WTC11 (cell line): Measurements from ENCODE around the gene TMED4. TPM values are rescaled to one million over a fixed set of nuclear protein-coding genes. Genes with fewer than 3 reads are reported as not detected.

Experiments used
- CREB1 ChIP-seq: sonication (generic); formaldehyde crosslinking; IDR thresholded peaks from 2 replicates; pipeline ENCODE4 v1.8.0; 2023; ENCODE audit warnings: mild to moderate bottlenecking, missing genetic modification reagents
- GTF2I ChIP-seq: fragments of 250-450 bp; sonication (Bioruptor Pico); conservative IDR thresholded peaks from 2 replicates; pipeline ENCODE4 v1.4.0; 2021; ENCODE audit warnings: mild to moderate bottlenecking
- HMGA2 ChIP-seq: fragments of 250-450 bp; sonication (Bioruptor Pico); IDR thresholded peaks from 2 replicates; pipeline ENCODE4 v1.4.0; 2021; ENCODE audit warnings: mild to moderate bottlenecking, moderate library complexity
- JAZF1 ChIP-seq: fragments of 250-450 bp; sonication (Bioruptor Pico); IDR thresholded peaks from 2 replicates; pipeline ENCODE4 v1.9.0; 2021; ENCODE audit warnings: moderate library complexity, mild to moderate bottlenecking, inconsistent platforms
- JUN ChIP-seq: sonication (generic); formaldehyde crosslinking; IDR thresholded peaks from 2 replicates; pipeline ENCODE4 v1.8.0; 2023; ENCODE audit warnings: mild to moderate bottlenecking, missing genetic modification reagents
- NFYB ChIP-seq: sonication (generic); formaldehyde crosslinking; conservative IDR thresholded peaks from 2 replicates; pipeline ENCODE4 v1.8.0; 2022; ENCODE audit warnings: low read depth, missing genetic modification reagents
- OVOL2 ChIP-seq: fragments of 250-450 bp; sonication (Bioruptor Pico); IDR thresholded peaks from 2 replicates; pipeline ENCODE4 v1.9.0; 2021; ENCODE audit warnings: mild to moderate bottlenecking, borderline replicate concordance
- SMAD4 ChIP-seq: sonication (generic); formaldehyde crosslinking; IDR thresholded peaks from 2 replicates; pipeline ENCODE4 v1.8.0; 2022; ENCODE audit warnings: mild to moderate bottlenecking, missing genetic modification reagents
- SOX15 ChIP-seq: fragments of 250-450 bp; sonication (Bioruptor Pico); IDR thresholded peaks from 2 replicates; pipeline ENCODE4 v1.9.0; 2021; ENCODE audit warnings: mild to moderate bottlenecking
- ZNF396 ChIP-seq: fragments of 250-450 bp; sonication (Bioruptor Pico); IDR thresholded peaks from 2 replicates; pipeline ENCODE4 v1.8.0; 2021; ENCODE audit warnings: mild to moderate bottlenecking, moderate library complexity, borderline replicate concordance
- ZNF416 ChIP-seq: fragments of 250-450 bp; sonication (Bioruptor Pico); IDR thresholded peaks from 2 replicates; pipeline ENCODE4 v1.9.0; 2021; ENCODE audit warnings: mild to moderate bottlenecking, inconsistent platforms
- ZNF671 ChIP-seq: fragments of 250-450 bp; sonication (Bioruptor Pico); IDR thresholded peaks from 2 replicates; pipeline ENCODE4 v1.8.0; 2021; ENCODE audit warnings: mild to moderate bottlenecking
- total RNA-seq: library from RNA; stranded (reverse); gene quantifications from 3 replicates; pipeline ENCODE4 v1.2.3, GENCODE V29; 2021
- TF ChIP-seq, protein P1 (sequence below): fragments of 250-450 bp; sonication (Bioruptor Pico); IDR thresholded peaks from 2 replicates; pipeline ENCODE4 v1.9.0; 2021; ENCODE audit warnings: mild to moderate bottlenecking, borderline replicate concordance
- TF ChIP-seq, protein P2 (sequence below): sonication (generic); formaldehyde crosslinking; IDR thresholded peaks from 2 replicates; pipeline ENCODE4 v1.8.0; 2022; ENCODE audit warnings: mild to moderate bottlenecking, missing genetic modification reagents
- TF ChIP-seq, protein P3 (sequence below): sonication (generic); formaldehyde crosslinking; IDR thresholded peaks from 2 replicates; pipeline ENCODE4 v1.8.1; 2023; ENCODE audit warnings: mild to moderate bottlenecking, missing genetic modification reagents
- TF ChIP-seq, protein P4 (sequence below): fragments of 200-600 bp; IDR thresholded peaks from 2 replicates; pipeline ENCODE4 v1.8.0; 2022; ENCODE audit warnings: antibody characterized with exemption
- TF ChIP-seq, protein P5 (sequence below): sonication (generic); formaldehyde crosslinking; IDR thresholded peaks from 2 replicates; pipeline ENCODE4 v1.8.0; 2022; ENCODE audit warnings: mild to moderate bottlenecking, missing genetic modification reagents
- TF ChIP-seq, protein P6 (sequence below): sonication (generic); formaldehyde crosslinking; IDR thresholded peaks from 2 replicates; pipeline ENCODE4 v1.8.0; 2023; ENCODE audit warnings: missing genetic modification reagents
- TF ChIP-seq, protein P7 (sequence below): sonication (generic); formaldehyde crosslinking; IDR thresholded peaks from 2 replicates; pipeline ENCODE4 v1.8.1; 2022; ENCODE audit warnings: low read depth, missing genetic modification reagents, borderline replicate concordance
- TF ChIP-seq, protein P8 (sequence below): sonication (generic); formaldehyde crosslinking; IDR thresholded peaks from 2 replicates; pipeline ENCODE4 v1.8.1; 2022; ENCODE audit warnings: low read depth, mild to moderate bottlenecking, moderate library complexity, missing genetic modification reagents, borderline replicate concordance
- TF ChIP-seq, protein P9 (sequence below): sonication (generic); formaldehyde crosslinking; IDR thresholded peaks from 2 replicates; pipeline ENCODE4 v1.8.1; 2022; ENCODE audit warnings: mild to moderate bottlenecking, moderate library complexity, missing genetic modification reagents

TMED4 gene
- total RNA-seq, 1 experiment from 2014 or later: 58.6 TPM

DNA sequence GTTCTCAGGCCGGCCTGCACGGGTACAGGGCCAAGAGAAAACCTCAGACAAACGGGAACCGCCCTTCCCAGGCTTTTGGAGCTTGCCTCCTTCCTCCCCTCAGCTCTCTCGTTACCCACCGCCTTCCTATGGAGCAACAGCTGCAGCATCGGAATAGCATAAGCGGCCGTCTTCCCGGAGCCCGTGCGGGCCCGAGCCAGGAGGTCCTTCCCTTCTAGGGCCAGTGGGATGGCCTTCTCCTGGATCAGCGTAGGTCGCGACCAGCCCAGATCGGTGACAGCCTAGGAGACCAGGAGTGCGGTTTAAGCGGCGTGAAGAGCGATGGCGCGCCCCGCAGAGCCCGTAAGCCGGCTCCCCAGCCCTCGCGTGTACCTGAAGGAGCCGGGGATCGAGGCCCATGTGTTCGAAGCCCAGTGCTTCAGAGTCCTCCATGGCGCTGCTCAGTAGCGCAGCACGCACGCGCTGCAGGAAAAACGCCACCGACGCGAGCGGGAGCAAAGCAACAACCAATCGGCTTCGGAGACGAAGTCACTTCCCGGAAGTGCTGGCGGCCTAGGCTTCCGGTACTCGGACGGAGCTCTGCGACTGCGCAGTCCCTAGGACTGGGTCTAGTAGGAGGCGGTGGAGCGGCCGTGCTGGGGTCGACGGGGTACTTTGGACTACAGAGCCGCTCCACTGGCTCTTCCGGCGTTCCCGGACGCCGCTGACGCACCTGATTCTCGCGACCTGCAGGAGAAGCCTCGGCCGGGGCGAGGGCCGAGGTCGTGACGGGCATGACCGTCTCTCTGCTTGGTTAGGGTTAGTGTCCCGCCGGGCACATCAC, 8.4 kb downstream of the TMED4 start, which contains the start of gene DDX56 (continued):
- TF ChIP-seq, protein P1, sequence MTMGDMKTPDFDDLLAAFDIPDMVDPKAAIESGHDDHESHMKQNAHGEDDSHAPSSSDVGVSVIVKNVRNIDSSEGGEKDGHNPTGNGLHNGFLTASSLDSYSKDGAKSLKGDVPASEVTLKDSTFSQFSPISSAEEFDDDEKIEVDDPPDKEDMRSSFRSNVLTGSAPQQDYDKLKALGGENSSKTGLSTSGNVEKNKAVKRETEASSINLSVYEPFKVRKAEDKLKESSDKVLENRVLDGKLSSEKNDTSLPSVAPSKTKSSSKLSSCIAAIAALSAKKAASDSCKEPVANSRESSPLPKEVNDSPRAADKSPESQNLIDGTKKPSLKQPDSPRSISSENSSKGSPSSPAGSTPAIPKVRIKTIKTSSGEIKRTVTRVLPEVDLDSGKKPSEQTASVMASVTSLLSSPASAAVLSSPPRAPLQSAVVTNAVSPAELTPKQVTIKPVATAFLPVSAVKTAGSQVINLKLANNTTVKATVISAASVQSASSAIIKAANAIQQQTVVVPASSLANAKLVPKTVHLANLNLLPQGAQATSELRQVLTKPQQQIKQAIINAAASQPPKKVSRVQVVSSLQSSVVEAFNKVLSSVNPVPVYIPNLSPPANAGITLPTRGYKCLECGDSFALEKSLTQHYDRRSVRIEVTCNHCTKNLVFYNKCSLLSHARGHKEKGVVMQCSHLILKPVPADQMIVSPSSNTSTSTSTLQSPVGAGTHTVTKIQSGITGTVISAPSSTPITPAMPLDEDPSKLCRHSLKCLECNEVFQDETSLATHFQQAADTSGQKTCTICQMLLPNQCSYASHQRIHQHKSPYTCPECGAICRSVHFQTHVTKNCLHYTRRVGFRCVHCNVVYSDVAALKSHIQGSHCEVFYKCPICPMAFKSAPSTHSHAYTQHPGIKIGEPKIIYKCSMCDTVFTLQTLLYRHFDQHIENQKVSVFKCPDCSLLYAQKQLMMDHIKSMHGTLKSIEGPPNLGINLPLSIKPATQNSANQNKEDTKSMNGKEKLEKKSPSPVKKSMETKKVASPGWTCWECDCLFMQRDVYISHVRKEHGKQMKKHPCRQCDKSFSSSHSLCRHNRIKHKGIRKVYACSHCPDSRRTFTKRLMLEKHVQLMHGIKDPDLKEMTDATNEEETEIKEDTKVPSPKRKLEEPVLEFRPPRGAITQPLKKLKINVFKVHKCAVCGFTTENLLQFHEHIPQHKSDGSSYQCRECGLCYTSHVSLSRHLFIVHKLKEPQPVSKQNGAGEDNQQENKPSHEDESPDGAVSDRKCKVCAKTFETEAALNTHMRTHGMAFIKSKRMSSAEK (CRISPR knock-in tag): 0 out of 2 replicates have a peak, but pooled peaks have one; percentile 52
- TF ChIP-seq, protein P2, sequence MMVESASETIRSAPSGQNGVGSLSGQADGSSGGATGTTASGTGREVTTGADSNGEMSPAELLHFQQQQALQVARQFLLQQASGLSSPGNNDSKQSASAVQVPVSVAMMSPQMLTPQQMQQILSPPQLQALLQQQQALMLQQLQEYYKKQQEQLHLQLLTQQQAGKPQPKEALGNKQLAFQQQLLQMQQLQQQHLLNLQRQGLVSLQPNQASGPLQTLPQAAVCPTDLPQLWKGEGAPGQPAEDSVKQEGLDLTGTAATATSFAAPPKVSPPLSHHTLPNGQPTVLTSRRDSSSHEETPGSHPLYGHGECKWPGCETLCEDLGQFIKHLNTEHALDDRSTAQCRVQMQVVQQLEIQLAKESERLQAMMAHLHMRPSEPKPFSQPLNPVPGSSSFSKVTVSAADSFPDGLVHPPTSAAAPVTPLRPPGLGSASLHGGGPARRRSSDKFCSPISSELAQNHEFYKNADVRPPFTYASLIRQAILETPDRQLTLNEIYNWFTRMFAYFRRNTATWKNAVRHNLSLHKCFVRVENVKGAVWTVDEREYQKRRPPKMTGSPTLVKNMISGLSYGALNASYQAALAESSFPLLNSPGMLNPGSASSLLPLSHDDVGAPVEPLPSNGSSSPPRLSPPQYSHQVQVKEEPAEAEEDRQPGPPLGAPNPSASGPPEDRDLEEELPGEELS (CRISPR knock-in tag): peak; percentile 86
- no peak for TF ChIP-seq SOX15 (CRISPR knock-in tag)
- peak; percentile 52; the same call in 1 of the 2 replicates for TF ChIP-seq NFYB
- TF ChIP-seq, protein P3, sequence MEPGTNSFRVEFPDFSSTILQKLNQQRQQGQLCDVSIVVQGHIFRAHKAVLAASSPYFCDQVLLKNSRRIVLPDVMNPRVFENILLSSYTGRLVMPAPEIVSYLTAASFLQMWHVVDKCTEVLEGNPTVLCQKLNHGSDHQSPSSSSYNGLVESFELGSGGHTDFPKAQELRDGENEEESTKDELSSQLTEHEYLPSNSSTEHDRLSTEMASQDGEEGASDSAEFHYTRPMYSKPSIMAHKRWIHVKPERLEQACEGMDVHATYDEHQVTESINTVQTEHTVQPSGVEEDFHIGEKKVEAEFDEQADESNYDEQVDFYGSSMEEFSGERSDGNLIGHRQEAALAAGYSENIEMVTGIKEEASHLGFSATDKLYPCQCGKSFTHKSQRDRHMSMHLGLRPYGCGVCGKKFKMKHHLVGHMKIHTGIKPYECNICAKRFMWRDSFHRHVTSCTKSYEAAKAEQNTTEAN (CRISPR knock-in tag): peak; percentile 89
- no peak for TF ChIP-seq ZNF416
- no peak for TF ChIP-seq OVOL2
- TF ChIP-seq, protein P4, sequence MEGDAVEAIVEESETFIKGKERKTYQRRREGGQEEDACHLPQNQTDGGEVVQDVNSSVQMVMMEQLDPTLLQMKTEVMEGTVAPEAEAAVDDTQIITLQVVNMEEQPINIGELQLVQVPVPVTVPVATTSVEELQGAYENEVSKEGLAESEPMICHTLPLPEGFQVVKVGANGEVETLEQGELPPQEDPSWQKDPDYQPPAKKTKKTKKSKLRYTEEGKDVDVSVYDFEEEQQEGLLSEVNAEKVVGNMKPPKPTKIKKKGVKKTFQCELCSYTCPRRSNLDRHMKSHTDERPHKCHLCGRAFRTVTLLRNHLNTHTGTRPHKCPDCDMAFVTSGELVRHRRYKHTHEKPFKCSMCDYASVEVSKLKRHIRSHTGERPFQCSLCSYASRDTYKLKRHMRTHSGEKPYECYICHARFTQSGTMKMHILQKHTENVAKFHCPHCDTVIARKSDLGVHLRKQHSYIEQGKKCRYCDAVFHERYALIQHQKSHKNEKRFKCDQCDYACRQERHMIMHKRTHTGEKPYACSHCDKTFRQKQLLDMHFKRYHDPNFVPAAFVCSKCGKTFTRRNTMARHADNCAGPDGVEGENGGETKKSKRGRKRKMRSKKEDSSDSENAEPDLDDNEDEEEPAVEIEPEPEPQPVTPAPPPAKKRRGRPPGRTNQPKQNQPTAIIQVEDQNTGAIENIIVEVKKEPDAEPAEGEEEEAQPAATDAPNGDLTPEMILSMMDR: no peak
- TF ChIP-seq, protein P5, sequence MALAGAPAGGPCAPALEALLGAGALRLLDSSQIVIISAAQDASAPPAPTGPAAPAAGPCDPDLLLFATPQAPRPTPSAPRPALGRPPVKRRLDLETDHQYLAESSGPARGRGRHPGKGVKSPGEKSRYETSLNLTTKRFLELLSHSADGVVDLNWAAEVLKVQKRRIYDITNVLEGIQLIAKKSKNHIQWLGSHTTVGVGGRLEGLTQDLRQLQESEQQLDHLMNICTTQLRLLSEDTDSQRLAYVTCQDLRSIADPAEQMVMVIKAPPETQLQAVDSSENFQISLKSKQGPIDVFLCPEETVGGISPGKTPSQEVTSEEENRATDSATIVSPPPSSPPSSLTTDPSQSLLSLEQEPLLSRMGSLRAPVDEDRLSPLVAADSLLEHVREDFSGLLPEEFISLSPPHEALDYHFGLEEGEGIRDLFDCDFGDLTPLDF (CRISPR knock-in tag): no peak
- peak; percentile 44; the same call in 1 of the 2 replicates for TF ChIP-seq JUN (CRISPR knock-in tag)
- TF ChIP-seq, protein P6, sequence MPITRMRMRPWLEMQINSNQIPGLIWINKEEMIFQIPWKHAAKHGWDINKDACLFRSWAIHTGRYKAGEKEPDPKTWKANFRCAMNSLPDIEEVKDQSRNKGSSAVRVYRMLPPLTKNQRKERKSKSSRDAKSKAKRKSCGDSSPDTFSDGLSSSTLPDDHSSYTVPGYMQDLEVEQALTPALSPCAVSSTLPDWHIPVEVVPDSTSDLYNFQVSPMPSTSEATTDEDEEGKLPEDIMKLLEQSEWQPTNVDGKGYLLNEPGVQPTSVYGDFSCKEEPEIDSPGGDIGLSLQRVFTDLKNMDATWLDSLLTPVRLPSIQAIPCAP (CRISPR knock-in tag): 0 out of 2 replicates have a peak, but pooled peaks have one; percentile 72
- TF ChIP-seq, protein P7, sequence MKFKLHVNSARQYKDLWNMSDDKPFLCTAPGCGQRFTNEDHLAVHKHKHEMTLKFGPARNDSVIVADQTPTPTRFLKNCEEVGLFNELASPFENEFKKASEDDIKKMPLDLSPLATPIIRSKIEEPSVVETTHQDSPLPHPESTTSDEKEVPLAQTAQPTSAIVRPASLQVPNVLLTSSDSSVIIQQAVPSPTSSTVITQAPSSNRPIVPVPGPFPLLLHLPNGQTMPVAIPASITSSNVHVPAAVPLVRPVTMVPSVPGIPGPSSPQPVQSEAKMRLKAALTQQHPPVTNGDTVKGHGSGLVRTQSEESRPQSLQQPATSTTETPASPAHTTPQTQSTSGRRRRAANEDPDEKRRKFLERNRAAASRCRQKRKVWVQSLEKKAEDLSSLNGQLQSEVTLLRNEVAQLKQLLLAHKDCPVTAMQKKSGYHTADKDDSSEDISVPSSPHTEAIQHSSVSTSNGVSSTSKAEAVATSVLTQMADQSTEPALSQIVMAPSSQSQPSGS (CRISPR knock-in tag): no peak
- TF ChIP-seq, protein P8, sequence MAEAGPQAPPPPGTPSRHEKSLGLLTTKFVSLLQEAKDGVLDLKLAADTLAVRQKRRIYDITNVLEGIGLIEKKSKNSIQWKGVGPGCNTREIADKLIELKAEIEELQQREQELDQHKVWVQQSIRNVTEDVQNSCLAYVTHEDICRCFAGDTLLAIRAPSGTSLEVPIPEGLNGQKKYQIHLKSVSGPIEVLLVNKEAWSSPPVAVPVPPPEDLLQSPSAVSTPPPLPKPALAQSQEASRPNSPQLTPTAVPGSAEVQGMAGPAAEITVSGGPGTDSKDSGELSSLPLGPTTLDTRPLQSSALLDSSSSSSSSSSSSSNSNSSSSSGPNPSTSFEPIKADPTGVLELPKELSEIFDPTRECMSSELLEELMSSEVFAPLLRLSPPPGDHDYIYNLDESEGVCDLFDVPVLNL (CRISPR knock-in tag): no peak
- no peak for TF ChIP-seq JAZF1 (CRISPR knock-in tag)
- no peak for TF ChIP-seq GTF2I (CRISPR knock-in tag)
- no peak for TF ChIP-seq HMGA2 (CRISPR knock-in tag)
- no peak for TF ChIP-seq ZNF671 (CRISPR knock-in tag)
- TF ChIP-seq ZNF396: no peak
- TF ChIP-seq CREB1 (CRISPR knock-in tag): peak; percentile 88
- TF ChIP-seq, protein P9, sequence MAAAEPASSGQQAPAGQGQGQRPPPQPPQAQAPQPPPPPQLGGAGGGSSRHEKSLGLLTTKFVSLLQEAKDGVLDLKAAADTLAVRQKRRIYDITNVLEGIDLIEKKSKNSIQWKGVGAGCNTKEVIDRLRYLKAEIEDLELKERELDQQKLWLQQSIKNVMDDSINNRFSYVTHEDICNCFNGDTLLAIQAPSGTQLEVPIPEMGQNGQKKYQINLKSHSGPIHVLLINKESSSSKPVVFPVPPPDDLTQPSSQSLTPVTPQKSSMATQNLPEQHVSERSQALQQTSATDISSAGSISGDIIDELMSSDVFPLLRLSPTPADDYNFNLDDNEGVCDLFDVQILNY: peak; percentile 64; the same call in 1 of the 2 replicates
- TF ChIP-seq SMAD4 (CRISPR knock-in tag): no peak; the same call in 1 of the 2 replicates
